GM23248 (cell line): ENCODE data around the gene ABL1.

Experiments used
- EZH2 ChIP-seq: fragments of 200-600 bp; sonication (generic); IDR thresholded peaks from 2 replicates; pipeline ENCODE4 v1.6.1; 2018; ENCODE audit warnings: antibody characterized with exemption, mild to moderate bottlenecking; ENCODE audit not compliant: insufficient read depth, poor library complexity, severe bottlenecking
- EZH2phosphoT487 ChIP-seq: fragments of 200-600 bp; sonication (generic); IDR thresholded peaks from 2 replicates; pipeline ENCODE4 v1.6.1; 2018; ENCODE audit warnings: antibody characterized with exemption, moderate library complexity, mild to moderate bottlenecking, low read depth; ENCODE audit not compliant: insufficient read depth

DNA sequence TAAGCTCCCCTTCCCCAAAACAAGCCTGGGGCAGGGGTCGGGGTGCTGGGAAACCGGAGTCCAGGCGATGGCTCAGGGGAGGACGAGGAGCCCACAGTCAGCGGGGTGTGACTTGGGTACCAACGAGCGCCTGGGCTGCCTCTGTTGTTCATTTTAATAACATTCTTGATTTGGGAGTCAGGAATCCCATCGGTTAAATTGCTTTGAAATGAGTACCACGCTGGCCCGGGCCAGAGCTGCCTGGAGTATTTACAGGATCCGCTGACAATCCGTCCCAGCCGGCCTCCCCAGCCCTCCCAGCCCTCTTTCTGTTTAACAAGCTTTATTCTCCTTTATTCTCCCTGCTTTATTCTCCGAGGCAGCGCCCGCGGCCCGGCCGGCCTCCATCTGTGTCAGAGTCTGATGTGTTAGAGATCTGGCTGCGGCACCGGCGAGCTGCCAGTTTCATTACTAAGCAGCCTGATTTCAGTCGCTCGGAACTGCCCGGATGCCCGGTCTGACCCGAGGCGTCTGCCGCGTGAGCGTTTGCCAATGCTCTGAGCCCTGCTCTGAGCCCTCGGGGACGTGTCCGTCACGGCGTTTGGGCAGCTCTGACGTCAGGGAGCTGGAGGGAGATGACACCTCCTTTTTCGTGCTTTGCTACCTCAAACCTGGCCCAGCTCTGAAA is 78.0 kb downstream of the ABL1 start:
- TF ChIP-seq EZH2, result no peak
- TF ChIP-seq EZH2phosphoT487, result no peak
